NT2/D1 (cell line): ENCODE measurements around the gene RUNX3.

ENCODE experiments used
- SUZ12 ChIP-seq: IDR thresholded peaks from 2 replicates; pipeline ENCODE4 v1.6.1; 2011; ENCODE audit not compliant: insufficient read length, insufficient read depth; ENCODE audit errors: extremely low read depth
- YY1 ChIP-seq: IDR thresholded peaks from 2 replicates; pipeline ENCODE4 v1.6.1; 2011; ENCODE audit not compliant: insufficient read length, insufficient read depth
- ZNF274 ChIP-seq: IDR thresholded peaks from 2 replicates; pipeline ENCODE4 v1.6.1; 2011; ENCODE audit warnings: mild to moderate bottlenecking, low read depth, low read length

DNA sequence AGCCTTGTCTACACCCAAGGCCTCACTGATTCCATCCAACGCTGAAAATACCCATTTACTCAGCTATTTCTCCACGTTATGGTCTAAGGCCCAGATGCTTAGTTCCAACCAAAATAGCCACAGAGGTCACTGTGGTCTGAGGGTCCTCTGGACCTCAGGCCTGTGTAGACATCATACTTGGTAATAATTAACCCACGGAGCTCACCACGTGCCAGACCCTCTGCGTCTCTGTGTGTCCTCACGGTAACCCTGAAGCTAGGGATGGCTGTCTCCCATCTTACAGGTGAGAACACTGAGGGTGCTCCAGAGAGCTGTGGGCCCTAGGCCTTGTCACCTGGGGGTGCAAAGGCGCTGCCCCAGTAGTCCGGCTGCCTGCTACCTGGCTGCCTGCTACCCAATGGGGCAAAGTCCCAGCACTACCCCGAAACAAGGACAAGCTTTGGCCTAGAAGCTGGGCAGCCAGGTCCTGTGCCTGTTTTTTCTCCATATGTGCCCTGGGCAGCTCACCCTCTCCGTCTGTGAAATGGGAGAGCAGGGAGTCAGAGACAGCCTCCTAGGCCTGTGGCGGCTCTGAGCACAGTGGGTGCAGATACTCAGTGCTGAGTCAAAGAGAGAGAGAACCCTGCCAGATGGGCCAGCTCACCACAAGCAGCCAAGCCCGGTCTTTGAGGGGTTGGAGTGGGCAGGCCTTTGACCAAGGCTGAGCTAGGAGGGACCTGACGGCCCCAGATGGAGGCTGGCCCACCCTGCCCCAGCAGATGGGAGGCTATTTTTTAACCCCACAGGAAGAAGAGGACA is 17.0 kb upstream of the RUNX3 start:
- TF ChIP-seq ZNF274 (no peak), YY1 (no peak), SUZ12 (no peak)
